PC-3 (cell line): ENCODE data around the gene GRAMD2A. TPM values are rescaled to one million over a fixed set of nuclear protein-coding genes. Genes with fewer than 3 reads are reported as not detected.
A peak's percentile ranks its signal among the peaks of the same experiment; 100 is the strongest.

ENCODE experiments used
- ATAC-seq: fragments of 200-7000 bp; cut with Tn5 transposase; 2 replicates; pipeline ENCODE4 v1.9.1; 2020; ENCODE audit warnings: mild to moderate bottlenecking, moderate library complexity
- BruUV-seq: library from RNA; stranded (reverse); fragments of 400-500 nt; replicated peaks from 2 replicates; lab custom pipeline; 2021; lab: Mats Ljungman, UMichigan
- CTCF ChIA-PET: fragments of 300-600 bp; sonication (Branson Sonifier 250); formaldehyde crosslinking; loops from one replicate; lab custom pipeline; 2022; ENCODE audit warnings: antibody characterized with exemption; lab: Charles Lee
- POLR2A ChIA-PET: fragments of 300-600 bp; sonication (Branson Sonifier 250); formaldehyde crosslinking; loops from one replicate; lab custom pipeline; 2022; ENCODE audit warnings: antibody characterized with exemption; ENCODE audit not compliant: unreplicated experiment; lab: Charles Lee
- DNase-seq: peaks from one replicate; pipeline ENCODE4 v3.0.0-alpha.2; 2015
- H2AFZ ChIP-seq: fragments of 300-600 bp; sonication (generic); 2 replicates; pipeline ENCODE4 v1.6.0; 2016; ENCODE audit warnings: antibody characterized with exemption, low read length
- H3F3A ChIP-seq: fragments of 300-600 bp; sonication (generic); one replicate; pipeline ENCODE4 v1.6.0; 2017; ENCODE audit warnings: antibody characterized with exemption, low read length, control low read depth, mild to moderate bottlenecking; ENCODE audit not compliant: unreplicated experiment
- H3K27ac ChIP-seq: fragments of 300-600 bp; sonication (generic); 2 replicates; pipeline ENCODE4 v1.5.1; 2016; ENCODE audit warnings: mild to moderate bottlenecking, low read length
- H3K27me3 ChIP-seq: fragments of 300-600 bp; sonication (generic); 2 replicates; pipeline ENCODE4 v1.6.1; 2016; ENCODE audit warnings: low read length, mixed read lengths
- H3K36me3 ChIP-seq: fragments of 300-600 bp; sonication (generic); 2 replicates; pipeline ENCODE4 v1.6.1; 2016; ENCODE audit warnings: low read depth, mixed run types, low read length, mixed read lengths
- H3K4me1 ChIP-seq: fragments of 300-600 bp; sonication (generic); 2 replicates; pipeline ENCODE4 v1.5.1; 2016; ENCODE audit warnings: low read length; ENCODE audit not compliant: insufficient read depth
- H3K4me2 ChIP-seq: fragments of 300-600 bp; sonication (generic); 2 replicates; pipeline ENCODE4 v1.6.0; 2016; ENCODE audit warnings: low read length
- H3K4me3 ChIP-seq: fragments of 300-600 bp; sonication (generic); 2 replicates; pipeline ENCODE4 v1.5.1; 2016; ENCODE audit warnings: mild to moderate bottlenecking, low read length, mixed read lengths
- H3K79me2 ChIP-seq: fragments of 300-600 bp; sonication (generic); 2 replicates; pipeline ENCODE4 v1.6.1; 2017; ENCODE audit warnings: low read length, mixed read lengths
- H3K9ac ChIP-seq: fragments of 300-600 bp; sonication (generic); 2 replicates; pipeline ENCODE4 v1.6.0; 2016; ENCODE audit warnings: mild to moderate bottlenecking, low read length
- H3K9me2 ChIP-seq: fragments of 300-600 bp; sonication (generic); replicated peaks from 2 replicates; pipeline ENCODE4 v1.6.1; 2016; ENCODE audit warnings: mixed run types, low read length, mixed read lengths
- H3K9me3 ChIP-seq: fragments of 300-600 bp; sonication (generic); 2 replicates; pipeline ENCODE4 v1.6.1; 2016; ENCODE audit warnings: low read length, mixed read lengths
- H4K20me1 ChIP-seq: fragments of 300-600 bp; sonication (generic); 2 replicates; pipeline ENCODE4 v1.6.1; 2016; ENCODE audit warnings: low read length, mixed read lengths
- CTCF ChIP-seq: fragments of 300-600 bp; sonication (generic); conservative IDR thresholded peaks from 2 replicates; pipeline ENCODE4 v1.5.1; 2017; ENCODE audit warnings: antibody characterized with exemption, low read depth, mild to moderate bottlenecking, low read length
- EZH2 ChIP-seq: fragments of 300-600 bp; sonication (generic); IDR thresholded peaks from one replicate; pipeline ENCODE4 v1.6.1; 2017; ENCODE audit warnings: antibody characterized with exemption, mild to moderate bottlenecking, low read length; ENCODE audit not compliant: unreplicated experiment
- EZH2phosphoT487 ChIP-seq: fragments of 300-600 bp; sonication (generic); IDR thresholded peaks from 2 replicates; pipeline ENCODE4 v1.6.1; 2018; ENCODE audit warnings: mild to moderate bottlenecking, antibody characterized with exemption, low read length, borderline replicate concordance
- intact Hi-C: fragments of 100-400 bp; cut with micrococcal nuclease; formaldehyde crosslinking; loops from 2 replicates; pipeline ENCODE4 v1.9.0; 2023
- total RNA-seq: library from RNA; depleted of rRNA; stranded (reverse); fragments of >200 nt; gene quantifications from 2 replicates; pipeline ENCODE4 v1.2.3, GENCODE V29; 2014

The GRAMD2A gene
- total RNA-seq, 1 experiment from 2014 or later = 0.07 TPM

GRCh38 chr15:72155003-72155621, 42.5 kb downstream of the GRAMD2A start:
- TF ChIP-seq EZH2phosphoT487 = no peak
- TF ChIP-seq EZH2 = no peak
- no peak for TF ChIP-seq CTCF
- Histone ChIP-seq H3K9me2 (no peaks in the 10 kb centered on the region), H3K27me3 (no peaks in the 10 kb centered on the region), H3K79me2 (no peaks in the 10 kb centered on the region), H3K27ac (no peak overlapping the region), H3K9me3 (no peaks in the 10 kb centered on the region), H3K4me1 (peaks cover 12% of the 10 kb centered on the region), H3F3A (no peaks in the 10 kb centered on the region), H4K20me1 (no peaks in the 10 kb centered on the region), H2AFZ (peak overlapping the region; percentile 89), H3K4me2 (peak overlapping the region; percentile 86), H3K36me3 (no peaks in the 10 kb centered on the region), H3K4me3 (peak overlapping the region; percentile 73), H3K9ac (peak overlapping the region; percentile 31; the same call in 1 of the 2 replicates)
- intact Hi-C loops = loop anchor here (2.0 to 10.0 kb wide), 2 partner anchors 320 to 410 kb away; no protein-coding TSS in a partner anchor
- ChIA-PET CTCF (no interaction called here), POLR2A (no interaction called here)
- BruUV-seq = no TSS peak
- DNase-seq = peak; percentile 75
- ATAC-seq = peak; percentile 52

GRCh38 chr15:72154316-72154715, 43.3 kb downstream of the GRAMD2A start:
- POLR2A ChIA-PET = no interaction called here
- TF ChIP-seq EZH2 (no peak), CTCF (no peak), EZH2phosphoT487 (no peak)
- no peak for ATAC-seq
- peaks cover 12% of the 10 kb centered on the region for H3K4me1 ChIP-seq
- no peaks in the 10 kb centered on the region for H4K20me1 ChIP-seq
- no peaks in the 10 kb centered on the region for H3K9me3 ChIP-seq
- no peak overlapping the region for H3K4me3 ChIP-seq
- no peak overlapping the region for H3K4me2 ChIP-seq
- no peak overlapping the region for H3K27ac ChIP-seq
- H2AFZ ChIP-seq = no peak overlapping the region
- H3K9ac ChIP-seq = no peak overlapping the region
- CTCF ChIA-PET = no interaction called here
- DNase-seq = no peak
- H3F3A ChIP-seq = no peaks in the 10 kb centered on the region
- no peaks in the 10 kb centered on the region for H3K9me2 ChIP-seq
- H3K36me3 ChIP-seq = no peaks in the 10 kb centered on the region
- no TSS peak for BruUV-seq
- intact Hi-C loops = loop anchor here (2.0 to 10.0 kb wide), 2 partner anchors 320 to 410 kb away; no protein-coding TSS in a partner anchor
- H3K27me3 ChIP-seq = no peaks in the 10 kb centered on the region
- H3K79me2 ChIP-seq = no peaks in the 10 kb centered on the region
